H9 (cell line): ENCODE data around the gene MVD. TPM values are rescaled to one million over a fixed set of nuclear protein-coding genes. Genes with fewer than 3 reads are reported as not detected.

ENCODE experiments used
- DNase-seq: peaks from one replicate; pipeline ENCODE4 v3.0.0-alpha.2; 2017
- H2AFZ ChIP-seq: one replicate; pipeline ENCODE4 v1.6.1; 2013; ENCODE audit warnings: mild to moderate bottlenecking, low read length, control low read depth, moderate library complexity
- H2AK5ac ChIP-seq: 2 replicates; pipeline ENCODE4 v1.6.1; 2013; ENCODE audit warnings: low read length, control low read depth, mixed read lengths; ENCODE audit not compliant: insufficient read length
- H2BK120ac ChIP-seq: one replicate; pipeline ENCODE4 v1.6.1; 2013; ENCODE audit warnings: low read depth, mild to moderate bottlenecking, low read length, control low read depth, inconsistent platforms; ENCODE audit not compliant: poor library complexity, severe bottlenecking
- H2BK12ac ChIP-seq: 2 replicates; pipeline ENCODE4 v1.6.1; 2013; ENCODE audit warnings: low read length, control low read depth, mixed read lengths, low read depth; ENCODE audit not compliant: insufficient read length
- H2BK15ac ChIP-seq: 2 replicates; pipeline ENCODE4 v1.6.1; 2013; ENCODE audit warnings: low read depth, low read length, control low read depth
- H2BK20ac ChIP-seq: one replicate; pipeline ENCODE4 v1.6.1; 2013; ENCODE audit warnings: low read depth, mild to moderate bottlenecking, low read length, control low read depth, inconsistent platforms; ENCODE audit not compliant: poor library complexity, severe bottlenecking
- H2BK5ac ChIP-seq: 2 replicates; pipeline ENCODE4 v1.6.1; 2013; ENCODE audit warnings: low read length, control low read depth, mixed read lengths; ENCODE audit not compliant: insufficient read length
- H3K14ac ChIP-seq: 2 replicates; pipeline ENCODE4 v1.6.1; 2013; ENCODE audit warnings: low read length, control low read depth; ENCODE audit not compliant: insufficient read depth
- H3K18ac ChIP-seq: 2 replicates; pipeline ENCODE4 v1.6.1; 2013; ENCODE audit warnings: low read depth, mild to moderate bottlenecking, mixed read lengths, low read length, control low read depth; ENCODE audit not compliant: insufficient read length
- H3K23ac ChIP-seq: 2 replicates; pipeline ENCODE4 v1.6.1; 2013; ENCODE audit warnings: low read length, control low read depth, mixed read lengths, low read depth; ENCODE audit not compliant: insufficient read length
- H3K23me2 ChIP-seq: 2 replicates; pipeline ENCODE4 v1.6.1; 2013; ENCODE audit warnings: low read depth, mild to moderate bottlenecking, mixed read lengths, low read length, control low read depth; ENCODE audit not compliant: insufficient read length, poor library complexity, severe bottlenecking
- H3K27ac ChIP-seq: 2 replicates; pipeline ENCODE4 v1.5.1; 2013; ENCODE audit warnings: low read length, control low read depth, mixed read lengths, low read depth; ENCODE audit not compliant: insufficient read length
- H3K27me3 ChIP-seq: 2 replicates; pipeline ENCODE4 v1.6.1; 2013; ENCODE audit warnings: low read length, control low read depth, inconsistent platforms; ENCODE audit not compliant: insufficient read depth
- H3K4ac ChIP-seq: 2 replicates; pipeline ENCODE4 v1.6.1; 2013; ENCODE audit warnings: low read depth, mild to moderate bottlenecking, control low read depth, inconsistent platforms, low read length, moderate library complexity
- H3K4me1 ChIP-seq: 2 replicates; pipeline ENCODE4 v1.6.1; 2013; ENCODE audit warnings: low read length, control low read depth, inconsistent platforms; ENCODE audit not compliant: insufficient read depth
- H3K4me2 ChIP-seq: 2 replicates; pipeline ENCODE4 v1.6.1; 2013; ENCODE audit warnings: low read length, control low read depth, mixed read lengths; ENCODE audit not compliant: insufficient read length, insufficient read depth
- H3K56ac ChIP-seq: 2 replicates; pipeline ENCODE4 v1.6.1; 2013; ENCODE audit warnings: low read depth, mild to moderate bottlenecking, mixed read lengths, low read length, control low read depth; ENCODE audit not compliant: insufficient read length
- H3K79me1 ChIP-seq: 2 replicates; pipeline ENCODE4 v1.6.1; 2013; ENCODE audit warnings: low read depth, mild to moderate bottlenecking, moderate library complexity, low read length, control low read depth, inconsistent platforms; ENCODE audit not compliant: insufficient read depth, poor library complexity, severe bottlenecking
- H3K79me2 ChIP-seq: 2 replicates; pipeline ENCODE4 v1.6.1; 2013; ENCODE audit warnings: low read length, control low read depth, inconsistent platforms; ENCODE audit not compliant: insufficient read depth
- H3K9ac ChIP-seq: 2 replicates; pipeline ENCODE4 v1.6.1; 2013; ENCODE audit warnings: low read length, control low read depth, mixed read lengths; ENCODE audit not compliant: insufficient read length; ENCODE audit errors: extremely low read depth
- H3K9me3 ChIP-seq: one replicate; pipeline ENCODE4 v1.6.1; 2013; ENCODE audit warnings: low read depth, low read length, inconsistent platforms; ENCODE audit not compliant: control insufficient read depth
- H3T11ph ChIP-seq: one replicate; pipeline ENCODE4 v1.6.1; 2013; ENCODE audit warnings: mild to moderate bottlenecking, low read length, control low read depth, inconsistent platforms
- H4K20me1 ChIP-seq: one replicate; pipeline ENCODE4 v1.6.1; 2013; ENCODE audit not compliant: control insufficient read depth, insufficient read length, insufficient read depth
- H4K5ac ChIP-seq: 2 replicates; pipeline ENCODE4 v1.6.1; 2013; ENCODE audit warnings: low read depth, mild to moderate bottlenecking, mixed read lengths, low read length, control low read depth; ENCODE audit not compliant: insufficient read length
- H4K8ac ChIP-seq: replicated peaks from 2 replicates; pipeline ENCODE4 v1.6.1; 2013; ENCODE audit warnings: low read length, control low read depth, mixed read lengths, low read depth; ENCODE audit not compliant: insufficient read length
- H4K91ac ChIP-seq: 2 replicates; pipeline ENCODE4 v1.6.1; 2013; ENCODE audit warnings: low read depth, mild to moderate bottlenecking, moderate library complexity, mixed read lengths, low read length, control low read depth; ENCODE audit not compliant: insufficient read length
- H3K27ac Mint-ChIP-seq, 3 experiments: 2 replicates in 2 of 3; 3 replicates in 1 of 3; pipeline ENCODE4 v1.8.0; 2020 to 2021; ENCODE audit warnings: mixed read lengths in 3 of 3, mild to moderate bottlenecking in 1 of 3, moderate library complexity in 1 of 3
- H3K27me3 Mint-ChIP-seq: 2 replicates; pipeline ENCODE4 v1.8.0; 2021; ENCODE audit warnings: low read depth, mild to moderate bottlenecking, moderate library complexity, mixed read lengths
- H3K36me3 Mint-ChIP-seq, 3 experiments: 2 replicates in 2 of 3; 3 replicates in 1 of 3; pipeline ENCODE4 v1.8.0; 2020 to 2021; ENCODE audit warnings: low read depth in 3 of 3, mixed read lengths in 3 of 3; ENCODE audit not compliant: insufficient read depth in 1 of 3
- H3K4me1 Mint-ChIP-seq, 2 experiments: 2 replicates each; pipeline ENCODE4 v1.8.0; 2020; ENCODE audit warnings: mixed read lengths in 2 of 2
- H3K4me3 Mint-ChIP-seq, 2 experiments: 2 replicates in 1 of 2; 3 replicates in 1 of 2; pipeline ENCODE4 v1.8.0; 2020 to 2021; ENCODE audit warnings: mild to moderate bottlenecking in 2 of 2, mixed read lengths in 2 of 2, moderate library complexity in 1 of 2
- H3K9me3 Mint-ChIP-seq, 2 experiments: 2 replicates in 1 of 2; 3 replicates in 1 of 2; pipeline ENCODE4 v1.8.0; 2020; ENCODE audit warnings: mild to moderate bottlenecking in 2 of 2, mixed read lengths in 2 of 2, moderate library complexity in 1 of 2
- CTCF ChIP-seq: fragments of 200-600 bp; sonication (generic); conservative IDR thresholded peaks from 3 replicates; pipeline ENCODE4 v1.8.0; 2021; ENCODE audit warnings: antibody characterized with exemption, mild to moderate bottlenecking
- WGBS: extraction: QIAGEN DNeasy Blood & Tissue Kit; methylation state at CpG from one replicate; pipeline ENCODE4 v1.1.7; 2013; ENCODE audit warnings: missing lambda C conversion rate, low lambda C conversion rate, mixed read lengths; ENCODE audit not compliant: insufficient read length; ENCODE audit errors: extremely low coverage; 5-methylcytosine and 5-hydroxymethylcytosine counted together
- total RNA-seq: library from RNA; stranded (reverse); gene quantifications from 2 replicates; pipeline ENCODE4 v1.2.1, GENCODE V29; 2021

The MVD gene
- total RNA-seq, 1 experiment from 2014 or later = 53.2 TPM

GRCh38 chr16:88706965-88707826, 44.3 kb upstream of the MVD start:
- H3K4ac ChIP-seq = no peak overlapping the region
- peaks cover 7% of the 10 kb centered on the region for H3K79me1 ChIP-seq
- Mint-ChIP-seq H3K27ac (peak overlapping the region in 2 of 3 experiments; percentile 10 to 82; a peak in 3 of 7 replicates), H3K9me3 (no peaks in the 10 kb centered on the region; a peak in 1 of 5 replicates), H3K4me3 (peak overlapping the region; percentile 83 to 84), H3K27me3 (no peaks in the 10 kb centered on the region), H3K4me1 (peaks cover 17 to 23% of the 10 kb centered on the region in 2 experiments), H3K36me3 (peaks cover 0 to 4% (median 2%) of the 10 kb centered on the region in 3 experiments; a peak in 3 of 7 replicates)
- H3T11ph ChIP-seq = no peak overlapping the region
- H2BK120ac ChIP-seq = no peak overlapping the region
- peak overlapping the region; percentile 95 for H3K4me2 ChIP-seq
- peak overlapping the region; percentile 45 for H3K9ac ChIP-seq
- H3K27me3 ChIP-seq = no peaks in the 10 kb centered on the region
- H3K14ac ChIP-seq = no peak overlapping the region
- H3K79me2 ChIP-seq = peaks cover 3% of the 10 kb centered on the region; the same call in 1 of the 2 replicates
- H2BK12ac ChIP-seq = no peak overlapping the region
- no peak overlapping the region for H2AK5ac ChIP-seq
- no CpG with 5 or more reads among the region's 17 CpGs for WGBS
- H3K18ac ChIP-seq = no peak overlapping the region
- no peak overlapping the region for H4K5ac ChIP-seq
- no peak overlapping the region for H2BK5ac ChIP-seq
- H4K91ac ChIP-seq = no peak overlapping the region
- no peak overlapping the region for H3K56ac ChIP-seq
- H2BK15ac ChIP-seq = no peak overlapping the region
- H3K4me1 ChIP-seq = peaks cover 4% of the 10 kb centered on the region; the same call in 1 of the 2 replicates
- no peak overlapping the region for H2AFZ ChIP-seq
- no peak overlapping the region for H3K27ac ChIP-seq
- peaks cover 6% of the 10 kb centered on the region for H3K23me2 ChIP-seq
- no peaks in the 10 kb centered on the region for H4K20me1 ChIP-seq
- no peak overlapping the region for H3K23ac ChIP-seq
- no peak for TF ChIP-seq CTCF
- DNase-seq = no peak
- H2BK20ac ChIP-seq = no peak overlapping the region
- no peaks in the 10 kb centered on the region for H3K9me3 ChIP-seq
- H4K8ac ChIP-seq = no peak overlapping the region
